Activated effector memory CD4-positive, alpha-beta T cell treated with anti-CD3 and anti-CD28 coated beads, Interleukin-2, amount 50 U/mL, for 16 hours (primary cell): ENCODE measurements around the gene AFAP1L2.

ENCODE experiments used
- DNase-seq: peaks from one replicate; pipeline ENCODE4 v3.0.0-alpha.2; 2020

The AFAP1L2 gene

GRCh38 chr10:114332301-114333192 is 71.8 kb downstream of the AFAP1L2 start:
- DNase-seq = no peak

- DNase-seq = no peak
These were observed 74.5 kb downstream of the AFAP1L2 start for GRCh38 chr10:114329634-114330365.

GRCh38 chr10:114328874-114329273 is 75.4 kb downstream of the AFAP1L2 start:
- DNase-seq = no peak

- no peak for DNase-seq
These were observed 75.9 kb downstream of the AFAP1L2 start for GRCh38 chr10:114328441-114328812.

- DNase-seq = no peak
These were observed 76.5 kb downstream of the AFAP1L2 start for GRCh38 chr10:114327537-114328440.

GRCh38 chr10:114326795-114327194 is 77.5 kb downstream of the AFAP1L2 start:
- no peak for DNase-seq

GRCh38 chr10:114323023-114323422 is 81.3 kb downstream of the AFAP1L2 start:
- no peak for DNase-seq

- DNase-seq = no peak
These were observed 82.0 kb downstream of the AFAP1L2 start for GRCh38 chr10:114322344-114322743.

- no peak for DNase-seq
These were observed 83.8 kb downstream of the AFAP1L2 start for GRCh38 chr10:114320249-114321116.

- DNase-seq = no peak
These were observed 84.7 kb downstream of the AFAP1L2 start for GRCh38 chr10:114319406-114320248.

GRCh38 chr10:114316744-114317143 is 87.6 kb downstream of the AFAP1L2 start:
- peak; percentile 5 for DNase-seq

GRCh38 chr10:114315566-114316420 is 88.5 kb downstream of the AFAP1L2 start:
- peak; percentile 36 for DNase-seq

- DNase-seq = peak; percentile 19
These were observed 90.4 kb downstream of the AFAP1L2 start for GRCh38 chr10:114313866-114314265.

- peak; percentile 27 for DNase-seq
These were observed 91.2 kb downstream of the AFAP1L2 start for GRCh38 chr10:114313139-114313538.

GRCh38 chr10:114311496-114312209 is 92.6 kb downstream of the AFAP1L2 start:
- DNase-seq = peak; percentile 48

- DNase-seq = peak; percentile 34
These were observed 93.3 kb downstream of the AFAP1L2 start for GRCh38 chr10:114311023-114311422.

GRCh38 chr10:114310346-114310745 is 94.0 kb downstream of the AFAP1L2 start:
- no peak for DNase-seq

GRCh38 chr10:114309364-114309651 is 95.0 kb downstream of the AFAP1L2 start:
- no peak for DNase-seq

- peak; percentile 43 for DNase-seq
These were observed 95.6 kb downstream of the AFAP1L2 start for GRCh38 chr10:114308531-114309363.
